HEK293 (cell line): Measurements from ENCODE around the gene NPM3.

Experiments used
- CTCF ChIA-PET: fragments of 350-600 bp; formaldehyde crosslinking; extraction: SDS; loops from one replicate; lab custom pipeline; 2021; ENCODE audit warnings: antibody characterized with exemption; lab: Yijun Ruan, JAX
- POLR2A ChIA-PET: fragments of 300-600 bp; formaldehyde crosslinking; extraction: SDS; loops from one replicate; lab custom pipeline; 2020; ENCODE audit warnings: antibody characterized with exemption, inconsistent platforms; lab: Yijun Ruan, JAX
- H3K27ac ChIP-seq: fragments of 200-500 bp; sonication (Bioruptor generic); 2 replicates; pipeline ENCODE4 v1.5.1; 2014; ENCODE audit warnings: low read depth, low read length, control low read depth, inconsistent platforms; ENCODE audit errors: extremely low read depth
- H3K36me3 ChIP-seq, 2 experiments: fragments of 200-500 bp in 1 of 2; sonication (Bioruptor generic) in 1 of 2; 1 replicate in 1 of 2; 2 replicates in 1 of 2; pipeline ENCODE4 v1.5.1; 2014 to 2017; ENCODE audit warnings: inconsistent platforms in 2 of 2, low read length in 2 of 2; ENCODE audit not compliant: control insufficient read depth in 2 of 2, insufficient read depth in 1 of 2
- H3K4me1 ChIP-seq: fragments of 200-500 bp; sonication (Bioruptor generic); 2 replicates; pipeline ENCODE4 v1.5.1; 2014; ENCODE audit warnings: mild to moderate bottlenecking, low read length, inconsistent platforms; ENCODE audit not compliant: control insufficient read depth, insufficient read depth
- H3K4me3 ChIP-seq: 2 replicates; pipeline ENCODE4 v1.5.1; 2011; ENCODE audit warnings: low read depth, mild to moderate bottlenecking, control low read depth, low read length, moderate library complexity
- H3K9me3 ChIP-seq: fragments of 200-500 bp; sonication (Bioruptor generic); 2 replicates; pipeline ENCODE4 v1.5.1; 2014; ENCODE audit warnings: low read depth, low read length, inconsistent platforms; ENCODE audit not compliant: control insufficient read depth, insufficient read depth
- GFI1B ChIP-seq: fragments of 450-650 bp; formaldehyde crosslinking; IDR thresholded peaks from 2 replicates; pipeline ENCODE4 v1.5.1; 2016; ENCODE audit warnings: missing biosample characterization, missing genetic modification characterization
- GLIS2 ChIP-seq: fragments of 450-650 bp; formaldehyde crosslinking; IDR thresholded peaks from 2 replicates; pipeline ENCODE4 v1.5.1; 2016; ENCODE audit warnings: missing biosample characterization, missing genetic modification characterization
- IKZF3 ChIP-seq: fragments of 450-650 bp; IDR thresholded peaks from 2 replicates; pipeline ENCODE4 v1.5.0; 2018; ENCODE audit warnings: missing biosample characterization, mild to moderate bottlenecking, missing genetic modification characterization, moderate library complexity
- KLF10 ChIP-seq: fragments of 450-650 bp; IDR thresholded peaks from 2 replicates; pipeline ENCODE4 v1.5.1; 2018; ENCODE audit warnings: missing biosample characterization, mild to moderate bottlenecking, missing genetic modification characterization
- KLF7 ChIP-seq: fragments of 450-650 bp; formaldehyde crosslinking; IDR thresholded peaks from 2 replicates; pipeline ENCODE4 v1.5.1; 2016; ENCODE audit warnings: missing biosample characterization, missing genetic modification characterization, borderline replicate concordance
- KLF8 ChIP-seq: fragments of 450-650 bp; formaldehyde crosslinking; IDR thresholded peaks from 2 replicates; pipeline ENCODE4 v1.5.1; 2016; ENCODE audit warnings: missing biosample characterization, missing genetic modification characterization
- WT1 ChIP-seq: fragments of 450-650 bp; formaldehyde crosslinking; IDR thresholded peaks from 2 replicates; pipeline ENCODE4 v1.5.1; 2016; ENCODE audit warnings: missing biosample characterization, missing genetic modification characterization
- ZFP3 ChIP-seq: fragments of 450-650 bp; formaldehyde crosslinking; IDR thresholded peaks from 2 replicates; pipeline ENCODE4 v1.5.1; 2016; ENCODE audit warnings: low read depth, missing biosample characterization, missing genetic modification characterization
- ZIC2 ChIP-seq: fragments of 450-650 bp; formaldehyde crosslinking; IDR thresholded peaks from 2 replicates; pipeline ENCODE4 v1.5.1; 2016; ENCODE audit warnings: missing biosample characterization, missing genetic modification characterization
- ZNF174 ChIP-seq: fragments of 450-650 bp; formaldehyde crosslinking; IDR thresholded peaks from 2 replicates; pipeline ENCODE4 v1.5.0; 2017; ENCODE audit warnings: missing biosample characterization, mild to moderate bottlenecking, missing genetic modification characterization
- ZNF266 ChIP-seq: fragments of 450-650 bp; formaldehyde crosslinking; IDR thresholded peaks from 2 replicates; pipeline ENCODE4 v1.5.1; 2016; ENCODE audit warnings: missing biosample characterization, missing genetic modification characterization, low read depth
- ZNF335 ChIP-seq: fragments of 450-650 bp; formaldehyde crosslinking; conservative IDR thresholded peaks from 2 replicates; pipeline ENCODE4 v1.5.1; 2016; ENCODE audit warnings: missing biosample characterization, missing genetic modification characterization
- ZNF391 ChIP-seq: fragments of 450-650 bp; formaldehyde crosslinking; IDR thresholded peaks from 2 replicates; pipeline ENCODE4 v1.5.1; 2016; ENCODE audit warnings: low read depth, missing biosample characterization, missing genetic modification characterization, borderline replicate concordance
- ZNF473 ChIP-seq: fragments of 450-650 bp; formaldehyde crosslinking; IDR thresholded peaks from 2 replicates; pipeline ENCODE4 v1.5.1; 2017; ENCODE audit warnings: missing biosample characterization, missing genetic modification characterization
- ZNF561 ChIP-seq: fragments of 450-650 bp; IDR thresholded peaks from 2 replicates; pipeline ENCODE4 v1.5.1; 2018; ENCODE audit warnings: missing biosample characterization, missing genetic modification characterization, borderline replicate concordance
- ZNF600 ChIP-seq: fragments of 450-650 bp; formaldehyde crosslinking; IDR thresholded peaks from 2 replicates; pipeline ENCODE4 v1.5.1; 2016; ENCODE audit warnings: missing biosample characterization, missing genetic modification characterization
- ZNF747 ChIP-seq: fragments of 450-650 bp; formaldehyde crosslinking; IDR thresholded peaks from 2 replicates; pipeline ENCODE4 v1.5.1; 2016; ENCODE audit warnings: missing biosample characterization, missing genetic modification characterization
- ZNF785 ChIP-seq: fragments of 450-650 bp; formaldehyde crosslinking; IDR thresholded peaks from 2 replicates; pipeline ENCODE4 v1.5.1; 2016; ENCODE audit warnings: missing biosample characterization, missing genetic modification characterization
- ZSCAN30 ChIP-seq: fragments of 450-650 bp; IDR thresholded peaks from 2 replicates; pipeline ENCODE4 v1.5.1; 2018; ENCODE audit warnings: missing biosample characterization, mild to moderate bottlenecking, missing genetic modification characterization, moderate library complexity
- TF ChIP-seq, protein P1 (sequence below): fragments of 450-650 bp; formaldehyde crosslinking; IDR thresholded peaks from 2 replicates; pipeline ENCODE4 v1.5.1; 2016; ENCODE audit warnings: missing biosample characterization, missing genetic modification characterization
- TF ChIP-seq, protein P2 (sequence below): fragments of 450-650 bp; formaldehyde crosslinking; IDR thresholded peaks from 2 replicates; pipeline ENCODE4 v1.5.1; 2016; ENCODE audit warnings: missing biosample characterization, missing genetic modification characterization
- TF ChIP-seq, protein P3 (sequence below): fragments of 450-650 bp; formaldehyde crosslinking; conservative IDR thresholded peaks from 2 replicates; pipeline ENCODE4 v1.5.1; 2016; ENCODE audit warnings: low read depth, missing biosample characterization, missing genetic modification characterization
- TF ChIP-seq, protein P4 (sequence below): fragments of 450-650 bp; formaldehyde crosslinking; IDR thresholded peaks from 2 replicates; pipeline ENCODE4 v1.5.1; 2017; ENCODE audit warnings: missing biosample characterization, missing genetic modification characterization
- TF ChIP-seq, protein P5 (sequence below): fragments of 450-650 bp; IDR thresholded peaks from 2 replicates; pipeline ENCODE4 v1.5.1; 2018; ENCODE audit warnings: missing biosample characterization, mild to moderate bottlenecking, missing genetic modification characterization

Gene NPM3

DNA sequence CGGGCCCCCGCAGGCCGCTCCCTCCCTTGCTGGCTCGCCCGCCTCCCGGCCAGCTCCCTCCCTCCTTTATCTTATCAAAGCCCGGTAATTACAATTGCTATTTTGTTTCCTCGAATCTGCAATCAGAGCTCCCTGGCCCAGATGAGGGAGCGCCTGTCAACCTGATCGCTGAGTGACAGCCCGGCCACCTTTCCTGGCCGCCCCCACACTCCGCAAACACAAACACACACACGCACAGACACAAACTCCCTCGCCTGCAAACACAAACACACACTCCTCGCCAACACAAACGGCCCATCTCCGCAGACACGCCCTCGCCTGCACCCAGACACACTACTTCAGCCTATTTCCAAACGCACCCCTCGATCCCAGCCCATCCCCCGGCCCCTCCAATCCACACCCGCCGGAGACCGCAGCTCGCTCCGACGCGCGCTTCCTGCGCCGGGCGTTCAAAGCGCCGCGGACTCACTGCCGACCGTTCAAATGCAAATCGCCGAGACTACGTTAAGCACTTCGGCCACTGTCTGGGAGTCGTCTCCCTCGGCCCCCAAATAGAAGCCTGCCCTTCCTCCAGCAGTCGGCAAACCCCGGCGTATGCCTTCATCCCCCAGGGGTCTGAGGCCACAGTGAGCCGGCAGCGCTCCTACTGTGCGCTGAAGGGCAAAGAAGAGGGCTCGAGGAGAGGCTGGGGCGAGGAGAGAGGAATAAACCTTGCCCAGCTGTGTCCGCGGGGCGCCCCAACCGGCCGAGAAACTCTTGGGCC, 4.3 kb downstream of the NPM3 start (continued):
- 0 out of 2 replicates have a peak, but pooled peaks have one; percentile 13 for TF ChIP-seq GFI1B (tag by site-specific recombination)
- TF ChIP-seq, protein P1, sequence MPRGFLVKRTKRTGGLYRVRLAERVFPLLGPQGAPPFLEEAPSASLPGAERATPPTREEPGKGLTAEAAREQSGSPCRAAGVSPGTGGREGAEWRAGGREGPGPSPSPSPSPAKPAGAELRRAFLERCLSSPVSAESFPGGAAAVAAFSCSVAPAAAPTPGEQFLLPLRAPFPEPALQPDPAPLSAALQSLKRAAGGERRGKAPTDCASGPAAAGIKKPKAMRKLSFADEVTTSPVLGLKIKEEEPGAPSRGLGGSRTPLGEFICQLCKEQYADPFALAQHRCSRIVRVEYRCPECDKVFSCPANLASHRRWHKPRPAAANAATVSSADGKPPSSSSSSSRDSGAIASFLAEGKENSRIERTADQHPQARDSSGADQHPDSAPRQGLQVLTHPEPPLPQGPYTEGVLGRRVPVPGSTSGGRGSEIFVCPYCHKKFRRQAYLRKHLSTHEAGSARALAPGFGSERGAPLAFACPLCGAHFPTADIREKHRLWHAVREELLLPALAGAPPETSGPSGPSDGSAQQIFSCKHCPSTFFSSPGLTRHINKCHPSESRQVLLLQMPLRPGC, result no peak
- peak; percentile 89 for TF ChIP-seq WT1
- no peak for TF ChIP-seq ZNF391
- TF ChIP-seq, protein P2, sequence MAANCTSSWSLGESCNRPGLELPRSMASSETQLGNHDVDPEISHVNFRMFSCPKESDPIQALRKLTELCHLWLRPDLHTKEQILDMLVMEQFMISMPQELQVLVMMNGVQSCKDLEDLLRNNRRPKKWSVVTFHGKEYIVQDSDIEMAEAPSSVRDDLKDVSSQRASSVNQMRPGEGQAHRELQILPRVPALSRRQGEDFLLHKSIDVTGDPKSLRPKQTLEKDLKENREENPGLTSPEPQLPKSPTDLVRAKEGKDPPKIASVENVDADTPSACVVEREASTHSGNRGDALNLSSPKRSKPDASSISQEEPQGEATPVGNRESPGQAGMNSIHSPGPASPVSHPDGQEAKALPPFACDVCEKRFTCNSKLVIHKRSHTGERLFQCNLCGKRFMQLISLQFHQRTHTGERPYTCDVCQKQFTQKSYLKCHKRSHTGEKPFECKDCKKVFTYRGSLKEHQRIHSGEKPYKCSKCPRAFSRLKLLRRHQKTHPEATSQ (tag by site-specific recombination), result 0 out of 2 replicates have a peak, but pooled peaks have one; percentile 32
- no peak for TF ChIP-seq ZNF473 (tag by site-specific recombination)
- 0 out of 2 replicates have a peak, but pooled peaks have one; percentile 42 for TF ChIP-seq KLF8 (tag by site-specific recombination)

DNA sequence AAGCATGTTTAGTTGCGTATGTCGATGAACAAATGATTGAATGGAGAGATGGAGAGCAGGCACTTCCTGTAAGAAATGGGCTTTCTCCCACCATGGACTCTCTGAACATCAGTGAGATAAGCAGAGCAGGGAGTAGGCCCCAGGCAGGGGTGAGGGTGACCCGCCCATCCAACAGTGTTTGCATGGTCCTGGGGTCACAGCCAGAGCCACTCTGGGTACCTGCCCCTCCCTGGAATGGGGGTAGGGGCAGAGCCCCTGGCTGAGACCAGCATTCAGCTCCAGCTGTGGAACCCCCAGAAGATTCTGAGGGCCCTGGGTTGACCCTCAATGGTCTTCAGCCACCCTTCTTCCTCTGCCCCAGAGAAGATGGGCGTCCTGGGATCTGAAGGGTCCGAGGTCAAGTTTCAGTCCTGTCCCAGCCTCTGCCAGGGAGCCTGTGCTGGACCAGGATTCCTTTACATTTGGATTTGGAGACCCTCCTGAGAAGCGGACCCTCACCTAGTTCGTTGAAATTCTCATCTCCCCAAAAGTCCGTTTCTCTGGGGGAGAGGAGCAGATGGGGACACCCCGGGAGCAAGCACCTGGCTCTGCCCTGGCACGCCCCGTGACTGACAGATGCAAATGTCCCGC, 5.0 kb downstream of the NPM3 start:
- Histone ChIP-seq H3K4me3 (no peak overlapping the region), H3K36me3 (peaks cover 0 to 9% of the 10 kb centered on the region in 2 experiments; a peak in 1 of 3 replicates), H3K4me1 (peaks cover 18% of the 10 kb centered on the region), H3K9me3 (no peaks in the 10 kb centered on the region), H3K27ac (no peak overlapping the region)
- ChIA-PET POLR2A (no interaction called here), CTCF (interaction anchor here (0.6 to 8.1 kb wide), 3 partner anchors 153 to 295 kb away, joined by 3 to 203 read pairs (median 3); no protein-coding TSS in a partner anchor)
- no peak for TF ChIP-seq ZNF335 (tag by site-specific recombination)
- TF ChIP-seq KLF7, result no peak
- no peak for TF ChIP-seq ZNF785 (tag by site-specific recombination)
- TF ChIP-seq, protein P3, sequence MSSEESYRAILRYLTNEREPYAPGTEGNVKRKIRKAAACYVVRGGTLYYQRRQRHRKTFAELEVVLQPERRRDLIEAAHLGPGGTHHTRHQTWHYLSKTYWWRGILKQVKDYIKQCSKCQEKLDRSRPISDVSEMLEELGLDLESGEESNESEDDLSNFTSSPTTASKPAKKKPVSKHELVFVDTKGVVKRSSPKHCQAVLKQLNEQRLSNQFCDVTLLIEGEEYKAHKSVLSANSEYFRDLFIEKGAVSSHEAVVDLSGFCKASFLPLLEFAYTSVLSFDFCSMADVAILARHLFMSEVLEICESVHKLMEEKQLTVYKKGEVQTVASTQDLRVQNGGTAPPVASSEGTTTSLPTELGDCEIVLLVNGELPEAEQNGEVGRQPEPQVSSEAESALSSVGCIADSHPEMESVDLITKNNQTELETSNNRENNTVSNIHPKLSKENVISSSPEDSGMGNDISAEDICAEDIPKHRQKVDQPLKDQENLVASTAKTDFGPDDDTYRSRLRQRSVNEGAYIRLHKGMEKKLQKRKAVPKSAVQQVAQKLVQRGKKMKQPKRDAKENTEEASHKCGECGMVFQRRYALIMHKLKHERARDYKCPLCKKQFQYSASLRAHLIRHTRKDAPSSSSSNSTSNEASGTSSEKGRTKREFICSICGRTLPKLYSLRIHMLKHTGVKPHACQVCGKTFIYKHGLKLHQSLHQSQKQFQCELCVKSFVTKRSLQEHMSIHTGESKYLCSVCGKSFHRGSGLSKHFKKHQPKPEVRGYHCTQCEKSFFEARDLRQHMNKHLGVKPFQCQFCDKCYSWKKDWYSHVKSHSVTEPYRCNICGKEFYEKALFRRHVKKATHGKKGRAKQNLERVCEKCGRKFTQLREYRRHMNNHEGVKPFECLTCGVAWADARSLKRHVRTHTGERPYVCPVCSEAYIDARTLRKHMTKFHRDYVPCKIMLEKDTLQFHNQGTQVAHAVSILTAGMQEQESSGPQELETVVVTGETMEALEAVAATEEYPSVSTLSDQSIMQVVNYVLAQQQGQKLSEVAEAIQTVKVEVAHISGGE, result no peak
- 0 out of 2 replicates have a peak, but pooled peaks have one; percentile 31 for TF ChIP-seq GLIS2 (tag by site-specific recombination)
- TF ChIP-seq ZNF747 (tag by site-specific recombination), result no peak
- TF ChIP-seq ZFP3, result no peak
- TF ChIP-seq ZNF266, result no peak
- TF ChIP-seq ZIC2, result peak; percentile 48
- TF ChIP-seq, protein P4, sequence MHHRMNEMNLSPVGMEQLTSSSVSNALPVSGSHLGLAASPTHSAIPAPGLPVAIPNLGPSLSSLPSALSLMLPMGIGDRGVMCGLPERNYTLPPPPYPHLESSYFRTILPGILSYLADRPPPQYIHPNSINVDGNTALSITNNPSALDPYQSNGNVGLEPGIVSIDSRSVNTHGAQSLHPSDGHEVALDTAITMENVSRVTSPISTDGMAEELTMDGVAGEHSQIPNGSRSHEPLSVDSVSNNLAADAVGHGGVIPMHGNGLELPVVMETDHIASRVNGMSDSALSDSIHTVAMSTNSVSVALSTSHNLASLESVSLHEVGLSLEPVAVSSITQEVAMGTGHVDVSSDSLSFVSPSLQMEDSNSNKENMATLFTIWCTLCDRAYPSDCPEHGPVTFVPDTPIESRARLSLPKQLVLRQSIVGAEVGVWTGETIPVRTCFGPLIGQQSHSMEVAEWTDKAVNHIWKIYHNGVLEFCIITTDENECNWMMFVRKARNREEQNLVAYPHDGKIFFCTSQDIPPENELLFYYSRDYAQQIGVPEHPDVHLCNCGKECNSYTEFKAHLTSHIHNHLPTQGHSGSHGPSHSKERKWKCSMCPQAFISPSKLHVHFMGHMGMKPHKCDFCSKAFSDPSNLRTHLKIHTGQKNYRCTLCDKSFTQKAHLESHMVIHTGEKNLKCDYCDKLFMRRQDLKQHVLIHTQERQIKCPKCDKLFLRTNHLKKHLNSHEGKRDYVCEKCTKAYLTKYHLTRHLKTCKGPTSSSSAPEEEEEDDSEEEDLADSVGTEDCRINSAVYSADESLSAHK, result 0 out of 2 replicates have a peak, but pooled peaks have one; percentile 12
- no peak for TF ChIP-seq IKZF3
- no peak for TF ChIP-seq KLF10
- TF ChIP-seq ZNF561 (tag by site-specific recombination), result no peak
- TF ChIP-seq ZNF174 (tag by site-specific recombination), result no peak
- TF ChIP-seq, protein P5, sequence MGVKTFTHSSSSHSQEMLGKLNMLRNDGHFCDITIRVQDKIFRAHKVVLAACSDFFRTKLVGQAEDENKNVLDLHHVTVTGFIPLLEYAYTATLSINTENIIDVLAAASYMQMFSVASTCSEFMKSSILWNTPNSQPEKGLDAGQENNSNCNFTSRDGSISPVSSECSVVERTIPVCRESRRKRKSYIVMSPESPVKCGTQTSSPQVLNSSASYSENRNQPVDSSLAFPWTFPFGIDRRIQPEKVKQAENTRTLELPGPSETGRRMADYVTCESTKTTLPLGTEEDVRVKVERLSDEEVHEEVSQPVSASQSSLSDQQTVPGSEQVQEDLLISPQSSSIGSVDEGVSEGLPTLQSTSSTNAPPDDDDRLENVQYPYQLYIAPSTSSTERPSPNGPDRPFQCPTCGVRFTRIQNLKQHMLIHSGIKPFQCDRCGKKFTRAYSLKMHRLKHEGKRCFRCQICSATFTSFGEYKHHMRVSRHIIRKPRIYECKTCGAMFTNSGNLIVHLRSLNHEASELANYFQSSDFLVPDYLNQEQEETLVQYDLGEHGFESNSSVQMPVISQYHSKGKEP (tag by site-specific recombination), result no peak
- no peak for TF ChIP-seq ZSCAN30 (tag by site-specific recombination)
- no peak for TF ChIP-seq ZNF600 (tag by site-specific recombination)
